Cardiac muscle cell (in vitro differentiated cells and primary cell): ENCODE measurements around the gene MAPK8IP3. TPM values are rescaled to one million over a fixed set of nuclear protein-coding genes. Genes with fewer than 3 reads are reported as not detected.
"Not testable (repeated sequence)": the region's sequence is repeated elsewhere in the genome, so short reads cannot be mapped to it uniquely, and the experiment has no call there.

Experiments used
- DNase-seq, 2 donors: peaks; one replicate each; pipeline versions ENCODE4 v3.0.0 to v3.0.0-alpha.2; 2010 to 2017; ENCODE audit warnings: low read depth in 1 of 2, low spot score in 1 of 2
- H3K27ac ChIP-seq: fragments of 200-600 bp; sonication (generic); 2 replicates; pipeline ENCODE4 v1.5.1; 2016
- H3K27me3 ChIP-seq: fragments of 200-600 bp; sonication (generic); 2 replicates; pipeline ENCODE4 v1.6.0; 2016; ENCODE audit warnings: control low read depth
- H3K36me3 ChIP-seq: fragments of 200-600 bp; sonication (generic); 2 replicates; pipeline ENCODE4 v1.5.1; 2016; ENCODE audit warnings: control low read depth
- H3K4me1 ChIP-seq: fragments of 200-600 bp; sonication (generic); 2 replicates; pipeline ENCODE4 v1.8.1; 2017; ENCODE audit warnings: low read depth, mild to moderate bottlenecking, mixed run types
- H3K4me3 ChIP-seq: fragments of 200-600 bp; sonication (generic); 2 replicates; pipeline ENCODE4 v1.5.1; 2016; ENCODE audit warnings: mild to moderate bottlenecking
- H3K9me3 ChIP-seq: fragments of 200-600 bp; sonication (generic); 2 replicates; pipeline ENCODE4 v1.5.1; 2017; ENCODE audit warnings: low read depth, mild to moderate bottlenecking, control low read depth
- CTCF ChIP-seq: IDR thresholded peaks from 2 replicates; pipeline ENCODE4 v1.5.1; 2012; ENCODE audit warnings: low read depth, mild to moderate bottlenecking, low read length
- polyA plus RNA-seq: library from polyadenylated mRNA; unstranded; fragments of >200 nt; fragmentation: Nextera tagmentation; extraction: Ambion mirVana; gene quantifications from 2 replicates; pipeline ENCODE4 v1.2.1, GENCODE V29; 2016
- total RNA-seq: library from RNA; depleted of rRNA; stranded (reverse); fragments of >200 nt; gene quantifications from 2 replicates; pipeline ENCODE4 v1.2.3, GENCODE V29; 2016

Gene MAPK8IP3
- total and polyA plus RNA-seq, 2 experiments from 2014 or later: 75.2 to 127 TPM

GRCh38 chr16:1713331-1713730, 7.3 kb downstream of the MAPK8IP3 start:
- no peak for TF ChIP-seq CTCF
- H3K27ac ChIP-seq: no peak overlapping the region
- H3K9me3 ChIP-seq: no peaks in the 10 kb centered on the region
- no peak for DNase-seq
- no peaks in the 10 kb centered on the region for H3K36me3 ChIP-seq
- H3K27me3 ChIP-seq: no peaks in the 10 kb centered on the region
- peaks cover 21% of the 10 kb centered on the region for H3K4me1 ChIP-seq
- no peak overlapping the region for H3K4me3 ChIP-seq

DNA sequence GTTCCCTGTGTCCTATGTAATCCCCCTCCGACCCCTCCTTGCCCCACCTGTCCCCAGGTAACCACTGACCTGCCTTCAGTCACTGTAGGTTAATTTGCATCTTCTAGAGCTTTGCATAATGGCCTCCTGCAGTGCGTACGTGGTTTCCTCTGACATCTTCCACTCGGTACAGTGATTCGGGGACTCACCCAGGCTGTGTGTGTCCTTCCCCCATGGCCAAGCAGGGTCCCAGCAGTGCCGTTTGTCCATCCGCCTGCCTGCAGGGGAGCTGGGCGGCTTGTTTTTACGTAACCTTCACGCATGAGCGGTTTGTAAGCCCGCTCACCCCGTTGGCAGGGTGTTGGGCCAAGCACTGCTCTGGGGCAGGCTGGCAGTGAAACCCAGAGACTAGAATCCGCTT, 7.9 kb downstream of the MAPK8IP3 start:
- peaks cover 15% of the 10 kb centered on the region for H3K4me1 ChIP-seq
- no peaks in the 10 kb centered on the region for H3K9me3 ChIP-seq
- DNase-seq: no peak
- no peaks in the 10 kb centered on the region for H3K36me3 ChIP-seq
- no peak overlapping the region for H3K4me3 ChIP-seq
- TF ChIP-seq CTCF: no peak
- H3K27me3 ChIP-seq: no peaks in the 10 kb centered on the region
- H3K27ac ChIP-seq: no peak overlapping the region

DNA sequence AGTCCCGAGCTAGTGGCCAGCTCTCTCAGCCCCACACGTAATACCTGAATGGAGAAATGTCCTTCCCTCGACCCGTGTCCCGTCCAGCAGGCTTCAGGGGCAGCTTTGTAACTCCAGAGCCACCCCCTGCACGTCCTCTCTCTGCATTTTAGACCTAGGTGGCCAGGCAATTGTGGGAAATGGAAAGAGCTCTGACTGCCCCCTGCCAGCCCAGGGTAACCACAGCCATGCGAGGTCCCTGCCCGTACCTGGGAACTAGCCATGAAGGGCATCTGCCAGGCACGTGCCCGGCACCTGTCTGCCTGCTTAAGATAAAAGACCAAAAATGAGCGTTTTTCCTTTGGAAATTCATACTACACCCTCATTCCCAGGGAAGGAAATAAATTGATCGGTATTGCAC, 9.2 kb downstream of the MAPK8IP3 start:
- no peak overlapping the region for H3K27ac ChIP-seq
- no peaks in the 10 kb centered on the region for H3K27me3 ChIP-seq
- H3K4me1 ChIP-seq: peaks cover 7% of the 10 kb centered on the region
- DNase-seq: no peak
- no peaks in the 10 kb centered on the region for H3K9me3 ChIP-seq
- TF ChIP-seq CTCF: no peak
- H3K36me3 ChIP-seq: no peaks in the 10 kb centered on the region
- no peak overlapping the region for H3K4me3 ChIP-seq

DNA sequence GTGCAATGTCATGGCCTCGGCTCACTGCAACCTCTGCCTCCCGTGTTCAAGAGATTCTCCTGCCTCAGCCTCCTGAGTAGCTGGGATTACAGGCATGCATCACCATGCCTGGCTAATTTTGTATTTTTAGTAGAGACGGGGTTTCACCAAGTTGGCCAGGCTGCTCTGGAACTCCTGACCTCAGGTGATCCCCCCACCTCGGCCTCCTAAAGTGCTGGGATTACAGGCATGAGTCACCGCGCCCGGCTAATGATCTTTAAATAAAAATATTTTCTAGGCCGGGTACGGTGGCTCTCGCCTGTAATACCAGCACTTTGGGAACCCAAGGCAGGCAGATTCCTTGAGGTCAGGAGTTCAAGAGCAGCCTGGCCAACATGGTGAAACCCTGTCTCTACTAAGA, 12.2 kb downstream of the MAPK8IP3 start:
- not testable (repeated sequence) for H3K27me3 ChIP-seq, H3K4me3 ChIP-seq, H3K27ac ChIP-seq, H3K9me3 ChIP-seq, H3K36me3 ChIP-seq, H3K4me1 ChIP-seq, DNase-seq

GRCh38 chr16:1719559-1720229, 13.7 kb downstream of the MAPK8IP3 start:
- peak overlapping the region; percentile 61 for H3K27ac ChIP-seq
- H3K9me3 ChIP-seq, H3K4me3 ChIP-seq, H3K27me3 ChIP-seq, DNase-seq, H3K4me1 ChIP-seq, H3K36me3 ChIP-seq: not testable (repeated sequence)

DNA sequence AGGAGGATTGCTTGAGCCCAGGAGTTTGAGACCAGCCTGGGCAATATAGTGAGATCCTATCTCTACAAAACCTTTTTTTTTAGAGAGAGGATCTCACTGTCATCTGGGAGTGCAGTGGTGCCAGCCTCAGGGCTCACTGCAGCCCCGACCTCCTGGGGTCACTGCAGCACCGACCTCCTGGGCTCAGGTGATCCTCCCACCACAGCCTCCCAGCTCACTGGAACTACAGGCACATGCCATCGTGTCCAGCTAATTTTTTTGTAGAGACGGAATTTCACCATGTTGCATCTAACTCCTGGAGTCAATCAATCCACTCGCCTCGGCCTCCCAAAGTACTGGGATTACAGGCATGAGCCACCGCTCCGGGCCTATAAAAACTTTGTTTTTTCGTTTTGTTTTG, 15.4 kb downstream of the MAPK8IP3 start:
- H3K4me1 ChIP-seq: no peaks in the 10 kb centered on the region
- no peaks in the 10 kb centered on the region for H3K27me3 ChIP-seq
- no peak for TF ChIP-seq CTCF
- DNase-seq: no peak
- no peak overlapping the region for H3K4me3 ChIP-seq
- no peak overlapping the region for H3K27ac ChIP-seq
- peaks cover 6% of the 10 kb centered on the region for H3K36me3 ChIP-seq
- H3K9me3 ChIP-seq: no peaks in the 10 kb centered on the region
